HG02642 (cell line): ENCODE results near the gene POLR3K.

Source experiments
- ATAC-seq: cut with Tn5 transposase; IDR thresholded peaks from one replicate; pipeline ENCODE4 v1.9.1; 2021; ENCODE audit warnings: mild to moderate bottlenecking; ENCODE audit not compliant: unreplicated experiment, poor library complexity

Gene POLR3K

DNA sequence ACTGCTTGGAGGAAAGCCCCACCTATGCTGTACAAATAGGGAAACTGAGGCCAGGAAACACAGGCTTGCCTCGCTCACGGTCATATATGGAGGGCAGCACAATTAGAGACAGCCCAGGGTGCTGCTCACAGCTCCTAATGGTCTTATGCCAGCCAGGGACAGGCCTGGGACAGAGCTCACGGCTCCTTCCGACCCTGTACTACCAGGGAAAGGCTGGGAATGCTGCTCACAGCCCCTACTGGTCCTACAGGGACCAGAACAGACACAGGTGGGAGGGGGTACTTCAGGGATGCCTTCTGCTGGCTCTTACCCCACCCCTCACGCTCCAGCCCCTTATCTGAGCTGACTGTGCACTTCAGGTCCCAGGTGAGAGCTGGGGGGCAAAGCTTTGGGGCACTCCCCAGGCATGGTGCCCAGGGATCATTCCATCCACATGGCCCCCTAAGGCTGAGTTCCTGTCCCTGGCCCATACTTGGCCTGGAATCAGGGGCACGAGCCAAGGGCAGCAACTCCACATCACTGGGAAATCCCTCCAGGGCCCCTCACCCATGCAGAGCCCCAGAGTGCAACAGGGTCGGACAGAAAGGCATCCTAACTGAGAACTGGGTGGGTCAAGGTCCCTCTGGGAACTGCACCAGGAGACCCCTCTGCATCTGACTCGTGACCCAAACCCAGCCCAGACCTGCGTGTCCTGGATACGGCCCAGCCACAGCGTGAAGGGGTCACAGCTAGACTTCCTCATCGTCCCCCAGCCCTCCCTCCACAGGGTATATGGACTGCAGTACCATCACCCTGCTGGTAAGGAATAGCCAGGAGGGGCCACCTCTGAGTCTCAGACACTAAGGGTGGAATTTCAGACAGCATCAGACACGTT, 13.1 kb upstream of the POLR3K start:
- ATAC-seq = no peak

DNA sequence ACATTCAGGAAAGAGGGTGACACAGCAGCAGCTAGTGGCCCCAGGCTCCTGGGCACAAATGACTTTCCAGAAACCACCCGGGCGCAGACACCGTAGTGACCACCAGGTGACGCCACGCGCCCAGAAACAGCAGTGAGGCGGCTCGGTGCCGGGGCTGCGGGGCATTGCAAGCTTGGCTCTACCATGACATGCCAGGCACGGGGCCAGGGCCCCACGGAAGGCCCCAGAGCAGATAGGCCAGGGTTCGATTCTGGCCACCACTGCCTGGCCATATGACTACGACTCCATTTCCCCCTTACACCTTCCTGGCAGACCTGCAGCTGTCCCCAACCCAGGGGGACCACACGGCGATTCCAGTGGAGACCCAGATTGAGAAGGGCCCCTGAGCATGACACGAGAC, 12.3 kb upstream of the POLR3K start:
- no peak for ATAC-seq

DNA sequence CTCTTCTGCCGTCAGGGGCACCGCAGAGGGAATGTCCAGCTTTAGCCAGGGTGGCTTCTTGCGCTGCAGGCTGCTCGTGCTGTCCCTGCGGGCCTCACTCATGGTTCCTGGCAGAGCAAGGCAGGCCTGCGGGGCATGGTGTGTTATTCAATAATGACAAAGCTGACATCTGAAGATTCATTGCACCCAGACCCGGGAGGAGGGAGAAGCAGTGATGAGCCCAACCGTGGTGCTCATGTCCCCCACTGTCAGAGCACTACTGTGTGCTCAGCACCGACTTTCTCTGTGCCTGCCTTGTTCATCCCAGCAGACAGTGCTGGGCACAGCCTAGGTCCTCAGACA, 11.5 kb upstream of the POLR3K start:
- no peak for ATAC-seq

DNA sequence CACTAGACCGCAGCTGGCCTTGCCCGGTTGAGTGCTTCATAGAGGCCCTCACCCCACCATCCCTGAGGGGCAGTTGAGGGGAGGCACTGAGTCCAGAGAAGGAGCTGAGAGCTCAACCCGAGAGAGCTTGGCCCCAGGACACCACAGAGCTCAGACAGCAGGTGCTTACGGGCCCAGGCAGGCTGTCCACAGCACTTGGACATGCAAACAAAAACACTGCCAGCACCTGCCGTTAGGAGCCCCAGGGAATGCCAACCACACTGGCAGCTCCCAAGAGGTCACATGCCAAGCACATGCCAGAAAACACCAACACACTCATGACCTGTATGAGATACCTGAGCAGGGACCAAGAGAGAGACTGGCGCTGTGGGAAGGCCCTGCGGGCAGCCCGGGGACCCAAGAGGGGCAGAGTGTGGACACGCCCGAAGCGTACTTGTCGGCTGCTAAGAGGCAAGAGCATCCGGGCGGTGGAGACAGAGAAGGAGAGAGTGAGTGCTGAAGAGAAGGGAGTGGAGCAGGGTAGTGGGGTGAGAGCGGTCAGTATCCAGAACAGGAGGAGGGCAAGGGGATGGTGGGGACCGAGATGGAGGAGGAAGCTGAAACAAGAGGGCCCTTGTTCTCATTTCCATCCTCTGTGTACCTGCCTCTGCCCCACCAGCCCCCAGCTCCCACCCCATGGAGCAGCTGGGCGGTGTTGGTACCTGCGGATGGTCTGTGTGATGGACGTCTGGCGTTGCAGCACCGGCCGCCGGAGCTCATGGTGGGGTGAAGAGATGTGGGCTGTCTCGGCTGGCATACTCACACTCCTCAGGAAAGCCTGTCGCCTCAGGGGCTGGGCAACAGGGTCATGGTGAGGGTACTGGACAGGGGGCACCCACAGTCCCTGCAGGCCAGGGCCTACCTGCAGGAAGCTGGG, 10.8 kb upstream of the POLR3K start:
- ATAC-seq = no peak

DNA sequence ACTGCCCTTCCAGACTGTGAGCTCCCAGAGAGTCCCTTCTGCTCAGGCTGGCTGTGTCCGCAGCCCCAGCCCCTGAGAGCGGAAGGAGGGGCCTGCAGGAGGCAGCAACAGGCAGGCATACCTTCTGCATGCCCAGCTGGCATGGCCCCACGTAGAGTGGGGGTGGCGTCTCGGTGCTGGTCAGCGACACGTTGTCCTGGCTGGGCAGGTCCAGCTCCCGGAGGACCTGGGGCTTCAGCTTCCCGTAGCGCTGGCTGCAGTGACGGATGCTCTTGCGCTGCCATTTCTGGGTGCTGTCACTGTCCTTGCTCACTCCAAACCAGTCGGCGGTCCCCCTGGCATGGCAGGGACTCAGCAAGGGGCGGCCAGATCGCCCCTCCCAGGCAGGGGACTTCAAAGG, 10.1 kb upstream of the POLR3K start:
- ATAC-seq = no peak

DNA sequence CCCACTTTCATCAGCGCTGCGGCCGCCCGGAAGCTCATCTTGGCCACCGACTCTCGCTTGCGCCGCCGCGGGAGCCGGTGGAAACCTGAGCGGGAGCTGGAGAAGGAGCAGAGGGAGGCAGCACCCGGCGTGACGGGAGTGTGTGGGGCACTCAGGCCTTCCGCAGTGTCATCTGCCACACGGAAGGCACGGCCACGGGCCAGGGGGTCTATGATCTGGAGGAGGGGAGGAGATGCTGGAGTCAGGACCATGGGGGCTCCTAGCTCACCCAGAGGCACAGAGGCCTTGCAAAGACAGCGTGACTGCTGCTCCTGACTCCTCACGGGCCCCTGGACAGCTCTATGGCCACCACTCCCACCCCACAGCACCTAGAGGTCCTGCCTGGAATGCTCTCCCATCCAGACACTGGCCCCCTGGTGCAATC, 9.6 kb upstream of the POLR3K start:
- no peak for ATAC-seq

DNA sequence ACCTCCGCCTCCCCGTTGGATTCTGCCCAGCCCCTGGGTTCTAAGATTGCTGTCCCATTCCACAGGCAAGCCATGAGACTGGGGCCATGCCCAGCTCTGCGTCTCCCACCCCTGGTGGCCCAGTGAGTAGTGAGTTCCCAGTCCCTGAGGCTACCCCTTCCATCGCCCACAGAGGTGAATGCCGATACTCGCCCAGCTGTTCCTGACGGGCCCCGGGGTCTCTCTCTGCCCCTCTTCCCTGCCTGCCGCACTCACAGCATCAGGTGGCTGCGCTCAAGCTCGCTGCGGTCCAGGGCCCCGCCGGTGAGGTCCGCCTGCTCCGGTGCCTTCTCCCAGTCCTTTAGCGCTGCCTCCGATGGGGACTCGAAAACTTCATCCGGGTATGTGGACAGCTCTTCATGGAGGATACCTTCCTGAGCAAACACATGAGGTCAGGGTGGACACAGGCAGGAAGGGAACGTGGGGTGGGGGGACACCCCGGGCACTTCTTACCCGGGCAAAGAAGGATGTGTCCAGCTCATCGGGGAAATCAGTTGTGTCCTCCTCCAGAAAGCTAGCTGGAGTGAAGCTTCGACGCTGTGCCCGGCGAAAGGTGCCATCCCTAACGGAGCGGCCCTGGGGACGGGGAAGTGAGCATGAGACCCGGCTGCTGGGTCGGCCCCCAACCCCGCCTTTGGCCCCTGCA, 9.0 kb upstream of the POLR3K start:
- ATAC-seq = no peak

DNA sequence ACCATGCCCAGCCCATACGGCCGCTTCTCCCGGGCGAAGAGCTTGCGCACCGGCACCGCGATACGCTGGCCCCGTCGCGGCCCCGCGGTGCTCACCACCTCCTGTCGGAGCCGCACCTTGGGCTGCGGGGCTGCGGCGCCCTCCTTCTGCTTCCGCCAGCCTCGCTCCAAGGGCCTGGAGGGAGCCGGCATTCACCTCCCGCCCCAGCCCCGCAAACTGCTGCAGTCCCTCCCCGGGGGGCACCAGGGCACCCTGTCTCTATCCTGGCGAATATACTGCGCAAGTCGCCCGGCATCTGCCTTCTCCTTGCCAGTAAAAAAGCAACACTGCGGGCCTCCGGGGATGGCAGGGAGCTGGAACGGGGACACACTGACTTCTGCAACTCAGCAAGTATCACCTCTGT, 8.5 kb upstream of the POLR3K start:
- ATAC-seq = no peak

DNA sequence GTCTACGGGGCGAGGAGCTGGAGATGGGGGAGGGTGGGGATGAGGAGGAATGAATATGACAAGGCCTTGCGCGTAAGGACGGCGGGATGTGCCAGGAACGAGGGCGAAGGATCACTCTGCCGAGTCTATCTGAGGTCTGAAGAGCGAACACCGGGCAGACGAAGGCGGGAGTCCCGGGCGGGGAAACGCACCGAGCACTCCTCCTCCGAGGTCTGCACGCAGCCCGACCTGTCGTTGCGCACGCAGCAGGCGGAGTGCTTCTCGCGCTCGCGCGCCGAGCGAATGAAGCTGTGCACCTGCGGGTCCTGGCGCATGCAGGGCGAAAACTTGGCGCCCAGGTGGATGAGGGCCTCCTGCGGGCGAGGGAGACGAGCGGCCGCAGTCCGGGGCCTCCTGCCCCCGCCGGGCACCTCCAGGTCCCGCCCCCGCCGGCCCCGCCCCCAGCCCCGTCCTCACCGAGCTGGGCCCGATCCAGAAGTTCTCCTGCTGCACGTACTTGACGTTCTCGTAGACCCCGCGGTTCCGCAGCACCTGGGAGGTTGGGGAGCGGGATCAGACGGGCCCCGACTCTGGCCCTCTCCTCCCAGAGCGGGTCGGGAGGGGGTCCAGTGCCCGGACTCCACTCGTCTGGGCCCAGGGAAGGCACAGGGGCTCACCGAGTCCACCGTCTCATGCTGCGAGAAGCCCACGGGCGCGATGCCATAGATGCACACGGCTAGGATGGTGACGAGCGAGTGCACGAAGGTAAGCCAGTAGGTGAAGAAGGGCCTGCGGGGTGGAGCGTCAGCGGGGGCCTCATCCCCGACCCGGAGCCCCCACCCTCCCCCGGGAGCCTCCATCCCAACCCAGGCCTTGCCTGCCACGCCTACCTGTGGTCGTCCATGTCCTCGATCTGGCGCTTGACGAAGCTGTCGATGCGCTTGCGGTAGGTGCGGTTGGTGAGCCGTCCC, 7.8 kb upstream of the POLR3K start:
- ATAC-seq = no peak

DNA sequence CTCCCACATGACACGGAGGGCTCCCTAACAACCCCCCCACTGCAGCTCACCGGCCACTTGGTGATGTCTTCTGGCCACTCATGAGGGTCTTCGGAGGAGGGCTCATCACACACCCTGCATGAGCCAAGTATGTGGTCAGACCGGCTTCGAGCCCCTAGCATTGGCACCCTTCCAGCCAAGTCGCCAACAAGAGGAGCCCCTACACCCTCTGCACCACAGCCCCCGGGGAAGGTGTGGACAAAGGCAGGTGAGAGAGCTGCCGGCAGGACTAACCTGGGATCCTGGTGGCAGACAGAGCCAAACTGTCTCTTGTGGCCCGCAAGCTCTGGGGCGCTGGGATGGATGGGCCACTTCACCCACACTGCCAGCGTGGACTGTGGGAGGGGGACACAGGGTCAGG, 6.8 kb upstream of the POLR3K start:
- ATAC-seq = no peak

DNA sequence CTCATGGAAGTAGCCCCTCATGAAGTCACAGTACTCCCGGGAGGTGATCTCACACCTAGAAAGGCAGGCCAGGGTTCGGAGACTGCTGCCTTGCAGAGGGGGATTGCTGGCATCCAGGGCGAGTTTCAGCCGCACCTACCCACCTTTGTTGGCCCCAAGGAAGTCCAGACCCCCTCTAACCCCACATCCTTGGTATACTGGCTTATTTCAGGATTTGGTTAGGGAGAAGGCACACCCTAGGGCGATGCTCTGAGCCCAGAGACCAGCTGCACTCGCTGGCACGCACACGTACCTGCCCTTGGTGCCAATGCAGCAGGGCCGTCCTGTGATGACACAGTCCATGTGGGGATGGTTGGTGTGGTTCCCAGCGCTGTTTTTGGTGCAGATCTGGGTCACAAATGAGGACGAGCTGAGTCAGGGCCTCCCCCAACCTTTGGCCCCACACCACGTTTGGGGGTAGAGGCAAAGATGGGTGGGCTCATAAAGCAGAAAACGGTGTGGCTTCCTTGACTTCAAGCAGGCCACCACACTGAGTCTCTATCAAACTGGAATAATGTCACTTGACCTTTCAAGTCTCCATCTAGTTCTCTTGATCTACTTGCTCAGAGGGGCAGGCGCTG, 6.1 kb upstream of the POLR3K start:
- no peak for ATAC-seq

DNA sequence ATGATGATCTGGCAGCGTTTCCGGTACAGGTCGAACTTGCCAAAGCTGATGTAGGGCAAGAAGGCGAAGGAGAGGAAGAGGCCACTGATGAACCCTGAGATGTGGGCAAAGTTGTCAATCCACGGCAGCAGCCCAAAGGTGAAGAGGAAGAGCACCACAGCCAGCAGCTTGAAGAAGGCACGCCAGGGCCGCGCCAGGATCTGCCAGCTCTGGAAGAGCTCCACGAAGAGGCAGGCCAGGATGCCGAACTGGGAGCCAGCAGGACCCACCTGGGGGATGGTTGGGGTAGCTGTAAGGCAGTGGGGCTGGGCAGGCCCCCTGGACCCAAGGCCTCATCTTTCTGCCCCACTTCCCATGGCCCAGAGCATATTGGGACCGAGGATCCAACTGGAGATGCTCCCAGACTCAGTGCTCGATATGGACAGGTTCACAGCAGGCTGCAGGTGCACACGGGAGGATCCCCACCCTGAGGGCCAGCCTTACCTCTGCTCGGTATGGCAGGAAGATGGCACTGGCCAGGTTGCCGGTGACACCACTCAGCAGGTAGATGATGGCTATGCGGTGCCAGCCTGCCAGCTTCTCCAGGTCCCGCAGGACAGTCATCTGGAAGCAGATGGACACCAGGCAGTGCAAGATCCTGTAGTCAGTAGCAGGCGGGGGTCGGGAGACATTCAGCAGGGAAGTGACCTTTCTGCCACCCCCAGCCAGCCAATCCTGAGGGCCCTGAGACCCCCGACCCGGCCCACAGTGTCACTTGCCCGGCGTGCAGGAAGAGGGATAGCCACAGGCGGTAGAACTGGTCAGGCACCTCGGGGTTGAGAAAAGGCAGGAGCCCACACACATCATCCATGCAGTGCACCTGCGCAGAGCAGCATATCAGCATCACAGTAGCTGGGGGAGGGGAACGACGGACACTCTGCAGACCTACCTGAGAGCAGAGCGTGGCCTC, 5.4 kb upstream of the POLR3K start:
- no peak for ATAC-seq

DNA sequence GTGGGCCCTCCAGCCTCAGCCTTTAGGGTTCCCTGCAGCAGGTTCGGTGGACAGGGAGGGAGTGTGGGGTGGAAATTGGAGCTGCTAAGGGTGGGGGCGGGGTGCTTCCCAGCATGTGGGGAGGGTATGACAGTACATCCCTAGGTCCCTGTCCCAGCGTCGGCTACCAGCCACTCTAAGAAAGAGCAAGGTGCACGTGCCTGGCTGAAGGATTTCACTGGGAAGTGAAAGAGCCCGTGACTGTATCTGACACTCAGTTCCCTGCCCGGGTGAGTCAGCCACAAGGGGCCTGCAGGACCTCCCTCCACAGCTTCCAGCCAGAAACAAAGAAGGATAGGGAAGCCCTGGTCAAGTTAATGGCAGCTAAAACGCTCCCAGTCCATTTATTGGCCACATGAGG, 4.3 kb upstream of the POLR3K start:
- no peak for ATAC-seq

DNA sequence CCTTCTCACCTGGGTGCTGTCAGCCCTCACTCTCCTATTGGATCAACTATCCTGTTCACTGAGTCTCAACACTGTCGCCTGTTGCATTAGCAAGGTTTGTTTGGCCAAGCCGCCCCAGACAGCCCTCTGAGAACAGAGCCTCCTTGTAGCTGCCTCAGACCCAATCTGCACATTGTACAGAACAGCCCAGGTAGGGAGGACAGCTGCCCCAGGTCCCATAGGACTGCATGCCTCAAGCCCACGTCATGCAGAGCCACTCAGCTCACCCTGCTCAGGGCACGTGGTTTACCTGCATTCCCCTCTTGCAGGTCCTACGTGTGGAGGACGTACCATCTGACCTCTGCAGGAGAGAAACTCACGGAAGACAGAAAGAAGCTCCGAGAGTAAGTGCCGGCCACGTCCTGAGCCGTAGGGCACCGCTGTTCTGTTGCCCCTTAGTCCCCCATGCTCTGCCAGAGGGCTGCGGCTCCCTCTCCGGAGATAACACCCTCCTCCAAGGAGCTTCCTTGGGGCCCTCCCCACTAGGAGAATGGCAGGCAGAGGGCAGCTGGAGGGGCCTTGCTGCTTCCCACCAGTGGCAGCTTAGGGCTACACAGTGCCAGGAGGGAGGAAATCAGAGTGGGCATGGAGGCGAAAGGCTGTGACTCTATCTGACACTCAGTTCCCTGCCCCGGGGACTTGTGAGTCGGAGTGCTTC, 3.0 kb upstream of the POLR3K start:
- ATAC-seq = no peak

DNA sequence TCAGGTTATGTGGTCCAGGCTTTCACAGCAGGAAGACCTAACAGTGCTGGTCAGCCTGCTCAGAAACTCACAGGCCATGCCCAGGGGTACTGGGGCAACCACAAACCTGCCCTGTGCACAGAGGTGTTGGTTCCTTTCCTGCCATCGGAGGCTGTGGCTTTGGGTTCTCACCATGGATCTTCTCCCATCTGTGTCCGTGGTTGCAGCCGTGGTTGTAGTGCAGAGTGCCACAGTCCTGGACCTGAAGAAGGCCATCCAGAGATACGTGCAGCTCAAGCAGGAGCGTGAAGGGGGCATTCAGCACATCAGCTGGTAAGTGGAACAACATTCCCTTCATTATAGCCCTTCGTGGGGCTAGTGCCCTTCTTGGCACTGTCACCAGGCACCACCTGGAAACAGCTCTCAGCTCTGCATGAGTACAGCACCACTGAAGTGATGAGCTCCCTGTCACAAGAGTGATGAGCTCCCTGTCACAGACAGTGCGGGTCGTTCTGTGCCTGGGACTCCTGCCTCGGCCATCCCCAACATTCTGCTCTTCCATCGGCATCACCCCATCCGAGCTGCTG, 2.2 kb upstream of the POLR3K start:
- no peak for ATAC-seq

DNA sequence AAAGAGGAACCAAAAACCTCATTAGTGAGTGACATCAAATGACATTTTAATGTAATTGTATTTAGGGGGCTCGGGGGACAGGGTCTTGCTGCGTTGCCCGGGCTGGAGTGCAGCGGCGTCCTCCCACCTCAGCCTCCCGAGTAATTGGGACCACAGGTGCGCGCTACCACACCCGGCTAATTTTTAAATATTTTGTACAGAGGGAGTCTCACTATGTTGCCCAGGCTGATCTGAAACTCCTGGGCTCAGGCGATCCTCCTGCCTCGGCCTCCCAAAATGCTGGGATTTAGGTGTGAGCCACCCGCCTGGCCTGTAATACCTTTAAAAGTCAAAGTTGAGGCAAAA, 801 bp upstream of the POLR3K start:
- no peak for ATAC-seq

DNA sequence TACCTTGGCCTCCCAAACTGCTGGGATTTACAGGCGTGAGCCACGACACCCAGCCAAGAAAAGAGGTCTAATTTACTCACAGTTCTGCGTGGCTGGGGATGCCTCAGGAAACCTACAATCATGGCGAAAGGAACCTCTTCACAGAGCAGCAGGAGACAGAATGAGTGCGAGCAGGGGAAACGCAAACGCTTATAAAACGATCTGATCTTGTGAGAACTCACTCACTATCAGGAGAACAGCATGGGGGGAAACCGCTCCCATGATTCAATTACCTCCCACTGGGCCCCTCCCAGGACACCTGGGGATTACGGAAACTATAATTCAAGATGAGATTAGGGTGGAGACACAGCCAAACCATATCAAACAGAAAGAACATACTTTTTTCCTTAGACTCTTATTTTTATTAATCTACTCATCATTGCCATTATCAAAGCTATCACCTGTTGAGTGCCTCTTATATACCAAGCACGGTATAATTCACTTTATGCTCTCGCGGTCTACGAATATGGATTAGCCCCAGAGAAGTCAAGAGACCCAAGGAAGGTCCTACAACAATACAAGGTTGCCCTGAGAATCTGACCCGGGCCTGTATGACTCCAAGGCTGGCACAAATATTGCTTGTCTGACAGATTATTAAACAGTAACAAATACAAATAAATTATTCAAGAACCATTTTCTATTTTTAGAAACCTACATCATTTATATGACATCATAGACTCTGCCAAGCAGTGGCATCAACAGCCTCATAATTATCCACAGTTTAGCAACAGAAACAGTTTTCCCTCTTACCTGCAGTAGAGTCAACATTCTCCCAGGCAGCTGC, 2.4 kb downstream of the POLR3K start:
- no peak for ATAC-seq
